Lung (tissue), 12 donors: Measurements from ENCODE around the gene PLET1. TPM values are rescaled to one million over a fixed set of nuclear protein-coding genes. Genes with fewer than 3 reads are reported as not detected.

ENCODE experiments used
- ATAC-seq: fragments of 200-7000 bp; cut with Tn5 transposase; one replicate; pipeline ENCODE4 v1.9.1; 2020; ENCODE audit warnings: moderate number of reproducible peaks; ENCODE audit not compliant: insufficient read depth, low FRiP score
- DNase-seq, 3 donors: peaks; one replicate each; pipeline ENCODE4 v3.0.0-alpha.2; 2013 to 2017
- H3K27ac ChIP-seq, 2 donors: one replicate each; pipeline ENCODE4 v1.5.1; 2013; ENCODE audit warnings: mild to moderate bottlenecking in 2 of 2, moderate library complexity in 2 of 2, control low read depth in 1 of 2, inconsistent platforms in 1 of 2, low read depth in 1 of 2, low read length in 1 of 2
- H3K27me3 ChIP-seq, 3 donors: one replicate each; pipeline ENCODE4 v1.5.1; 2013; ENCODE audit warnings: low read length in 2 of 3; ENCODE audit not compliant: control insufficient read depth in 3 of 3, insufficient read depth in 3 of 3
- H3K36me3 ChIP-seq, 4 donors: one replicate each; pipeline ENCODE4 v1.5.1; 2013; ENCODE audit warnings: low read length in 4 of 4, mild to moderate bottlenecking in 1 of 4, moderate library complexity in 1 of 4; ENCODE audit not compliant: control insufficient read depth in 4 of 4, insufficient read depth in 4 of 4
- H3K4me1 ChIP-seq, 5 donors: one replicate each; pipeline ENCODE4 v1.5.1; 2013; ENCODE audit warnings: low read length in 5 of 5, mild to moderate bottlenecking in 2 of 5, moderate library complexity in 1 of 5; ENCODE audit not compliant: control insufficient read depth in 5 of 5, insufficient read depth in 5 of 5
- H3K4me3 ChIP-seq: one replicate; pipeline ENCODE4 v1.5.1; 2013; ENCODE audit warnings: mild to moderate bottlenecking, control low read depth, moderate library complexity
- H3K9ac ChIP-seq, 2 donors: one replicate each; pipeline ENCODE4 v1.5.1; 2013; ENCODE audit warnings: low read length in 2 of 2, control low read depth in 1 of 2; ENCODE audit not compliant: insufficient read depth in 1 of 2
- H3K9me3 ChIP-seq, 4 donors: one replicate each; pipeline ENCODE4 v1.5.1; 2013; ENCODE audit warnings: low read length in 3 of 4, mild to moderate bottlenecking in 1 of 4, moderate library complexity in 1 of 4; ENCODE audit not compliant: control insufficient read depth in 4 of 4, insufficient read depth in 3 of 4
- CTCF ChIP-seq: IDR thresholded peaks from 2 replicates; pipeline ENCODE4 v1.5.1; 2012; ENCODE audit warnings: mild to moderate bottlenecking; ENCODE audit errors: control extremely low read depth, extremely low read depth
- WGBS, 2 donors: extraction: QIAGEN DNeasy Blood & Tissue Kit; methylation state at CpG; one replicate each; pipeline ENCODE4 v1.1.7; 2013; 5-methylcytosine and 5-hydroxymethylcytosine counted together
- polyA plus RNA-seq, 2 donors: library from polyadenylated mRNA; stranded (reverse); fragments of 200-250 nt; gene quantifications; one replicate each; pipeline ENCODE4 v1.2.1, GENCODE V29; 2013
- total RNA-seq, 2 donors: library from RNA; depleted of rRNA in 1 of 2; stranded (reverse); fragments of >200 nt in 1 of 2; gene quantifications; one replicate each; pipeline ENCODE4 v1.2.1, GENCODE V29; 2014 to 2021
- donor health status: control.
- donor health status: control.
- donor health status: Bipolar disorder and iron deficiency.
- donor health status: healthy.
- donor health status: DM: yes; HTN: yes; CAD: no.

The PLET1 gene
- total and polyA plus RNA-seq, 4 donors, result not detected

DNA sequence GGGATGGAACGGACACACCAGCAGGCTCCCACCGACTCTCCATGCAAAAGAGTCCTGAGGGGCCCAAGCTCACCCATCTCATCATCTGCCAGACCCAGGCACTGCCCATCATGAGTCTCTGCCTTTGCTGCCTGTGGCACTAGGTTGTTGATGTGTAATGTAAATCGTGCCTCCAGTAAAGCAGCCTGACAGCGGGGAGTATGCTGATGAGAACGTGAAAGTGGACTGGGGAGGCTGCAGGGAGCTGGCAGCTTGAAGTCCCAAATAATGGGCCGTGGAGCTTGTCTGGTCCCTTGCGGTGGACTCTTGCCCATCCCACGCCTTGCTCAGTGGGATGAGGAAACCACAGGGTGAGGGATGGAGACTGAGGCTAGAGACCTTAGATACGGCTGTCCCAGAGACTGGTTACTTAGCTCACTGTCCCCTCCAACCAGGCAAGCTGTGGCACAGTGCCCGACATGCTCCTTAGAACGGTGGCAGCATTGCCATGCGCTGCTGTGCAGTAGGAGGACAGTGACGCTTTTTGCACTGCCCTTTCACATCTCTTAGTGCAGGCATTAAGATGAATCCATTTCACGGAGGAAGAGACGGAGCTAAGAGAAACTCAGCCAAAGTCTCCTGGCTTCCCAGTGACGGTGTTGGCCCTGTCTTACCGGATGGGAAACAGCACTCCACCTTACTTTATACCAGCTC, 39.6 kb upstream of the PLET1 start:
- 83 to 87% methylated on average over 17 of the region's 17 CpGs for WGBS, 2 donors
- Histone ChIP-seq H3K27me3 (no peaks in the 10 kb centered on the region), H3K36me3 (no peaks in the 10 kb centered on the region), H3K4me1 (no peaks in the 10 kb centered on the region), H3K4me3 (no peak overlapping the region), H3K9me3 (no peaks in the 10 kb centered on the region), H3K27ac (no peak overlapping the region), H3K9ac (no peak overlapping the region)
- ATAC-seq, result no peak
- DNase-seq, result no peak
- no peak for TF ChIP-seq CTCF

DNA sequence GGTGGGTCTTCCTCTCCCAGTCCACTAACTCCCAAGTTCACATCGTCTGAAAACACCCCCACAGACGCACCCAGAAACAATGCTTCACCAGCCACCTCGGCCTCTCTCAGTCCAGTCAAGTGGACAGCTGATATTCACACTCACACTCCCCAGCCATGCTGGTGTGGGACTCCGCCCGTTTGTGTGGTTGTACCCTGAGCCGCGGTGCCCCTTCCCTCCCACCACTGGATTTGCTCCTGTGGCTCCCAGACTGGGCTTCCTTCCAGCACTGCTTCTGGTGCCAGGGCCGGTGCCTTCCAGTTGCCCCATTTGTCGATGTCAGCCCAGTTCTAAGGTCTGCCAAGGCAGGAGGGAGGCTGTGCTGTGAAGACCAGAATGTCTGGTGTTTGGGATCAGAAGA, 37.9 kb upstream of the PLET1 start:
- DNase-seq, result no peak
- Histone ChIP-seq H3K27me3 (no peaks in the 10 kb centered on the region), H3K4me1 (peaks cover 0 to 6% (median under 1%) of the 10 kb centered on the region in 5 donors), H3K27ac (no peak overlapping the region), H3K36me3 (no peaks in the 10 kb centered on the region), H3K9me3 (peaks cover 0 to 2% (median 0%) of the 10 kb centered on the region in 4 donors), H3K9ac (no peak overlapping the region), H3K4me3 (no peak overlapping the region)
- no peak for TF ChIP-seq CTCF
- 67 to 79% methylated on average over 9 of the region's 9 CpGs for WGBS, 2 donors
- no peak for ATAC-seq

GRCh38 chr11:112297248-112297866, 36.7 kb upstream of the PLET1 start:
- no peak for ATAC-seq
- Histone ChIP-seq H3K4me3 (no peak overlapping the region), H3K36me3 (no peaks in the 10 kb centered on the region), H3K4me1 (peaks cover 0 to 8% (median 1%) of the 10 kb centered on the region in 5 donors), H3K27ac (no peak overlapping the region), H3K27me3 (no peaks in the 10 kb centered on the region), H3K9me3 (peaks cover 0 to 2% (median 0%) of the 10 kb centered on the region in 4 donors), H3K9ac (no peak overlapping the region)
- no peak for TF ChIP-seq CTCF
- 53 to 76% methylated on average over 7 of the region's 7 CpGs for WGBS, 2 donors
- DNase-seq, result no peak
